ENCODE data around the gene AIRE. TPM values are rescaled to one million over a fixed set of nuclear protein-coding genes. Genes with fewer than 3 reads are reported as not detected.

The AIRE gene
- total and polyA plus RNA-seq, 8 donors = 0.06 to 0.21 (median 0.09) TPM; not detected in 2

DNA sequence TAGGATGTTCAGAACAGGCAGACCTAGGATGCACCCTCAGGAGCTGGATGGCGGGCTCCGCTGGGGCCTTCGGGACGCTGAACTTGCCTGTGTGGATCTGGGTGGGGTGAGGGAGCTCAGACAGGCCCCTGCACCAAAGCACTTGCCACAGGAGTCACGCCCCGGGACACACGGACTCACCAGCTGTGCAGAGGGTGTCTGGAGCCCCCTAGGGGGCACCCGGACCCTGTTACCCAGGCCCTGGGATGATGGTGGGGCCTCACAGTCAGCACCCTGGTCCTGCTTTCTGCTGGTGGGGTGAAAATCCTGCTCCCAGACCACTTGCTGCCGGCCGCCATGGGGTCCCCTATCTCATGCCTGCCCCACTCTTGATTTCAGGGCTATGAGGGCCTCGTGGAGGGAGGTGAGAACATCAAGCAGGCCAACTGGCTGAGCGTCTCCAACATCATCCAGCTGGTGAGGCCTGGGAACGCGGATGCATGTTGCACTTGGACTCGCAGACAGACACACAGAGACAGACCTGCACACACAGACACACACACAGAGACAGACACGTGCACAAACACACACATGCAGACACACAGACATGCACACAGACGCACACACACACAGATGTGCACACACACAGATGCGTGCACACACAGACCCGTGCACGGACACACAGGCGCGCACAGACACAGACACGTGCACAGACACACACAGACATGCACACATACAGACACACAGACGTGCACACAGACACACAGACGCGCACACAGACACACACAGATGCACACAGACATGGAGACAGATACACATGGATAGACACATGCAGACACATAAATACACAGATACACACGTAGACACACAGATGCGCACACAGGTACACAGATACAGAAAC is 25.2 kb downstream of the AIRE start:
- H3K4me3 ChIP-seq = no peak overlapping the region
- DNase-seq (peak in 2 of 4 donors; percentile 41 to 70), ATAC-seq (no peak)
- peaks cover 0 to 3% of the 10 kb centered on the region in 2 donors for H3K4me1 ChIP-seq
- intact Hi-C loops (cut with DNase I) = no loop called here
- no peak overlapping the region for H3K27ac ChIP-seq
- no peaks in the 10 kb centered on the region for H3K27me3 ChIP-seq
- no peaks in the 10 kb centered on the region for H3K9me3 ChIP-seq
- peaks cover 0 to 85% of the 10 kb centered on the region in 2 donors for H3K36me3 ChIP-seq
- TF ChIP-seq, protein P1, sequence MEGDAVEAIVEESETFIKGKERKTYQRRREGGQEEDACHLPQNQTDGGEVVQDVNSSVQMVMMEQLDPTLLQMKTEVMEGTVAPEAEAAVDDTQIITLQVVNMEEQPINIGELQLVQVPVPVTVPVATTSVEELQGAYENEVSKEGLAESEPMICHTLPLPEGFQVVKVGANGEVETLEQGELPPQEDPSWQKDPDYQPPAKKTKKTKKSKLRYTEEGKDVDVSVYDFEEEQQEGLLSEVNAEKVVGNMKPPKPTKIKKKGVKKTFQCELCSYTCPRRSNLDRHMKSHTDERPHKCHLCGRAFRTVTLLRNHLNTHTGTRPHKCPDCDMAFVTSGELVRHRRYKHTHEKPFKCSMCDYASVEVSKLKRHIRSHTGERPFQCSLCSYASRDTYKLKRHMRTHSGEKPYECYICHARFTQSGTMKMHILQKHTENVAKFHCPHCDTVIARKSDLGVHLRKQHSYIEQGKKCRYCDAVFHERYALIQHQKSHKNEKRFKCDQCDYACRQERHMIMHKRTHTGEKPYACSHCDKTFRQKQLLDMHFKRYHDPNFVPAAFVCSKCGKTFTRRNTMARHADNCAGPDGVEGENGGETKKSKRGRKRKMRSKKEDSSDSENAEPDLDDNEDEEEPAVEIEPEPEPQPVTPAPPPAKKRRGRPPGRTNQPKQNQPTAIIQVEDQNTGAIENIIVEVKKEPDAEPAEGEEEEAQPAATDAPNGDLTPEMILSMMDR (IDR thresholded peaks at IDR 0.05) = no peak

DNA sequence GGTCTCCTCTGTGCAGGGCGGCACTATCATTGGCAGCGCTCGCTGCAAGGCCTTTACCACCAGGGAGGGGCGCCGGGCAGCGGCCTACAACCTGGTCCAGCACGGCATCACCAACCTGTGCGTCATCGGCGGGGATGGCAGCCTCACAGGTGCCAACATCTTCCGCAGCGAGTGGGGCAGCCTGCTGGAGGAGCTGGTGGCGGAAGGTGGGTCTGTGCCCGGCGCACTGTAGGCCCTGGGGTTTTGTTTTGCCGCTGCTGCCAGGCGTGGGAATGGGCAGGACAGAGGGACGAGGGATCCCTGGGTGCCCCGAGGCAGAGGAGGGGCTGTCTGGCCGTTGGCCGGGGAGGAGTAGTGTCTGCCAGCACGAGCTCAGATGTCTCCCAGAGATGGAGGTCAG is 26.4 kb downstream of the AIRE start:
- Histone ChIP-seq H3K36me3 (peaks cover 0 to 86% of the 10 kb centered on the region in 2 donors), H3K27ac (no peak overlapping the region), H3K27me3 (no peaks in the 10 kb centered on the region), H3K4me1 (no peaks in the 10 kb centered on the region), H3K4me3 (no peak overlapping the region), H3K9me3 (no peaks in the 10 kb centered on the region)
- ATAC-seq = no peak
- TF ChIP-seq, protein P1 (IDR thresholded peaks at IDR 0.05) = no peak
- intact Hi-C loops (cut with DNase I) = no loop called here
- DNase-seq = no peak

DNA sequence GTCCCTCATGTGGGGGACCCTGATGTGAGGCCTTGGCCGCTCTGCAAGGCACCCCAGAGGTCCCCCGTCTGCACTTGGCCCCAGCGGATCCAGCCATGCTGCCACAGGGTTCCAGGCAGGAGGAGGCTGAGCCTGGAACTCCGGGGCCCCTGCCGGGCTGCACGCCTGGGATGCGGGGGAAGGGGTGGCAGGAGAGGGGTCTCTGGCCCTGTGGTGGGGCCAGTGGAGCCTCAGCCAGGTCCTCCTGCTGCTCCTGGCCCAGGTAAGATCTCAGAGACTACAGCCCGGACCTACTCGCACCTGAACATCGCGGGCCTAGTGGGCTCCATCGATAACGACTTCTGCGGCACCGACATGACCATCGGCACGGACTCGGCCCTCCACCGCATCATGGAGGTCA is 27.0 kb downstream of the AIRE start:
- H3K4me3 ChIP-seq = no peak overlapping the region
- intact Hi-C loops (cut with DNase I) = no loop called here

DNA sequence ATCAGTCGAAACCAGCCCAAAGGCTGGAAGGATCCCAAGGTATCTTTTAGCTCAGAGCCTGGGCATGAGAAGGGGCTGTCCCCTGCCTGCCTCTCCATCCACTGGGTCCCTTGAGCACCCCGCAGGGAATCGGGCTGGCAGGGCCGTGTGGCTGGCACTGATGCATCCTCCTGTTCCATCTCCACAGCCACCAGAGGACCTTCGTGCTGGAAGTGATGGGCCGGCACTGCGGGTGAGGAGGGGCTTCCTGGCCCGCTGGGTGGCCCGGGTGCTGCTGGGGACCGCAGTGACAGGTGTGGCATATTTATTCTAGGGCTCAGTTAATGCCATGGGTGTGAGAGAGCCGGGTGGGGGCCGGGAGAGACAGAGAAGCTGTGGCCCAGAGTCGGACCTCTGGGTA is 27.8 kb downstream of the AIRE start:
- Histone ChIP-seq H3K4me3 (no peak overlapping the region), H3K4me1 (no peaks in the 10 kb centered on the region), H3K27ac (no peak overlapping the region), H3K27me3 (no peaks in the 10 kb centered on the region), H3K9me3 (no peaks in the 10 kb centered on the region), H3K36me3 (peaks cover 0 to 89% of the 10 kb centered on the region in 2 donors)
- intact Hi-C loops (cut with DNase I) = no loop called here
- TF ChIP-seq, protein P1 (IDR thresholded peaks at IDR 0.05) = no peak
- DNase-seq = no peak
- no peak for ATAC-seq

More for the DNA sequence above, 27.0 kb downstream of the AIRE start:
- Histone ChIP-seq H3K4me1 (no peaks in the 10 kb centered on the region), H3K27ac (no peak overlapping the region), H3K9me3 (no peaks in the 10 kb centered on the region), H3K36me3 (peaks cover 0 to 86% of the 10 kb centered on the region in 2 donors), H3K27me3 (no peaks in the 10 kb centered on the region)
- TF ChIP-seq, protein P1 (IDR thresholded peaks at IDR 0.05) = no peak
- ATAC-seq = no peak
- no peak for DNase-seq

DNA sequence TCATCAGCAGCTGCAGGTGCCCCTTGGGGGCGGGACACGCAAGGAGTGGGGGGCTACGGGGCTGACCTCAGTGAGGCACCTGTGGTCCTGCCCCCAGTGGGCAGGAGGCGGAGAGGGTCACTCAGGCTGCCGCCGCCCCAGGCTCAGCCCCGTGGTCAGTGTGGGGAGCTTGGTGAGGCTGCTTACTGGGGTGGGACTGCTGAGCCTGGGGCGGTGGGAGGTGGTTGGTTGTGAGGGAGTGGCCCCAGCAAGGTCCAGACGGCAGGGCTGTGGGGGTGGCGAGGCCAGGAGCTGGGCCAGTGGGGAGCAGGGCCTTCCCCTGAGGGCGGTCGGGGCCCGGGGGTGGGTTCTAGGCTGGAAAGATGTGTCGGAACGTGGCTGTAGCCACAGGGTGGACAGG is 28.5 kb downstream of the AIRE start:
- H3K4me3 ChIP-seq = no peak overlapping the region
- H3K27ac ChIP-seq = no peak overlapping the region
- intact Hi-C loops (cut with DNase I) = no loop called here
- TF ChIP-seq, protein P1 (IDR thresholded peaks at IDR 0.05) = no peak
- DNase-seq = no peak
- no peaks in the 10 kb centered on the region for H3K4me1 ChIP-seq
- H3K27me3 ChIP-seq = no peaks in the 10 kb centered on the region
- peaks cover 0 to 96% of the 10 kb centered on the region in 2 donors for H3K36me3 ChIP-seq
- ATAC-seq = no peak
- H3K9me3 ChIP-seq = no peaks in the 10 kb centered on the region
